Astrocyte of the cerebellum (primary cell): ENCODE measurements around the gene DMP1.

ENCODE experiments used
- DNase-seq: peaks from one replicate; pipeline ENCODE4 v3.0.0-alpha.2; 2011; ENCODE audit warnings: low read depth
- H3K4me3 ChIP-seq: 2 replicates; pipeline ENCODE4 v1.5.1; 2011; ENCODE audit warnings: mild to moderate bottlenecking, low read depth, low read length, moderate library complexity
- CTCF ChIP-seq: IDR thresholded peaks from 2 replicates; pipeline ENCODE4 v1.5.1; 2012; ENCODE audit warnings: low read length, low read depth, moderate library complexity, mild to moderate bottlenecking; ENCODE audit errors: missing control alignments
- in situ Hi-C: cut with HindIII; loops from 2 replicates; pipeline ENCODE4 v1.10.0; 2017; ENCODE audit warnings: low sequenced_read_pairs

The DMP1 gene

GRCh38 chr4:87649980-87650379 is at the start of gene DMP1:
Gene DMP1 (plus strand): TSS chr4:87650280. CDS start chr4:87656493, 6,213 bp downstream.
- no peak for DNase-seq
- no peak within 1 kb of the TSS for H3K4me3 ChIP-seq
- in situ Hi-C loops, result no loop called here
- no peak for TF ChIP-seq CTCF

GRCh38 chr4:87601361-87601760 is 48.7 kb upstream of the DMP1 start:
- in situ Hi-C loops, result no loop called here

GRCh38 chr4:87608229-87608628 is 41.9 kb upstream of the DMP1 start, which contains the start of gene DSPP:
Gene DSPP (plus strand): TSS chr4:87608529. CDS start chr4:87610909, 2,380 bp downstream.
- TF ChIP-seq CTCF, result no peak
- in situ Hi-C loops, result no loop called here
- no peak for DNase-seq
- H3K4me3 ChIP-seq, result no peak within 1 kb of the TSS

More at GRCh38 chr4:87601361-87601760, 48.7 kb upstream of the DMP1 start:
- H3K4me3 ChIP-seq, result no peak overlapping the region
- no peak for DNase-seq
- TF ChIP-seq CTCF, result no peak

- DNase-seq, result no peak
- in situ Hi-C loops, result no loop called here
- TF ChIP-seq CTCF, result no peak
- H3K4me3 ChIP-seq, result no peak overlapping the region
Observed at GRCh38 chr4:87614292-87614890, 35.7 kb upstream of the DMP1 start.

- TF ChIP-seq CTCF, result no peak
- H3K4me3 ChIP-seq, result no peak overlapping the region
- DNase-seq, result no peak
- in situ Hi-C loops, result no loop called here
Observed at GRCh38 chr4:87616268-87616667, 33.8 kb upstream of the DMP1 start.

- H3K4me3 ChIP-seq, result no peak overlapping the region
- no peak for TF ChIP-seq CTCF
- no peak for DNase-seq
- in situ Hi-C loops, result no loop called here
Observed at GRCh38 chr4:87620086-87620485, 30.0 kb upstream of the DMP1 start.

- no peak overlapping the region for H3K4me3 ChIP-seq
- TF ChIP-seq CTCF, result no peak
- no peak for DNase-seq
- in situ Hi-C loops, result no loop called here
Observed at GRCh38 chr4:87620491-87620890, 29.6 kb upstream of the DMP1 start.
